Muscle layer of duodenum (tissue), 2 donors: ENCODE results near the gene GADD45GIP1.
A peak's percentile ranks its signal among the peaks of the same experiment; 100 is the strongest.

ENCODE experiments used
- H3K27ac ChIP-seq: one replicate; pipeline ENCODE4 v1.7.0; 2013; ENCODE audit warnings: mild to moderate bottlenecking, low read length
- H3K27me3 ChIP-seq: one replicate; pipeline ENCODE4 v1.7.0; 2013; ENCODE audit warnings: low read depth, mild to moderate bottlenecking, control low read depth, low read length
- H3K36me3 ChIP-seq, 2 donors: one replicate each; pipeline ENCODE4 v1.7.0; 2013; ENCODE audit warnings: low read length in 2 of 2, control low read depth in 1 of 2, mild to moderate bottlenecking in 1 of 2; ENCODE audit not compliant: insufficient read depth in 2 of 2, control insufficient read depth in 1 of 2
- H3K4me1 ChIP-seq, 2 donors: one replicate each; pipeline ENCODE4 v1.7.0; 2013; ENCODE audit warnings: low read length in 2 of 2, mild to moderate bottlenecking in 2 of 2, control low read depth in 1 of 2, moderate library complexity in 1 of 2; ENCODE audit not compliant: insufficient read depth in 2 of 2, control insufficient read depth in 1 of 2
- H3K4me3 ChIP-seq, 2 donors: one replicate each; pipeline ENCODE4 v1.7.0; 2013; ENCODE audit warnings: low read length in 2 of 2, low read depth in 1 of 2, mild to moderate bottlenecking in 1 of 2
- H3K9me3 ChIP-seq, 2 donors: one replicate each; pipeline ENCODE4 v1.7.0; 2013; ENCODE audit warnings: low read length in 2 of 2, control low read depth in 1 of 2, mild to moderate bottlenecking in 1 of 2; ENCODE audit not compliant: control insufficient read depth in 1 of 2
- donor health status: healthy.

The GADD45GIP1 gene

GRCh38 chr19:12946731-12947496 lies 10.1 kb downstream of the GADD45GIP1 start:
- H3K27ac ChIP-seq, result peak overlapping the region; percentile 87
- peaks cover 39 to 67% of the 10 kb centered on the region in 2 donors for H3K36me3 ChIP-seq

GRCh38 chr19:12946092-12946721 lies 10.8 kb downstream of the GADD45GIP1 start:
- Histone ChIP-seq H3K9me3 (no peaks in the 10 kb centered on the region), H3K4me3 (peak overlapping the region; percentile 75 to 95), H3K4me1 (peaks cover 6 to 39% of the 10 kb centered on the region in 2 donors), H3K27me3 (no peaks in the 10 kb centered on the region), H3K36me3 (peaks cover 39 to 67% of the 10 kb centered on the region in 2 donors), H3K27ac (peak overlapping the region; percentile 87)

More at GRCh38 chr19:12946731-12947496, 10.1 kb downstream of the GADD45GIP1 start:
- no peaks in the 10 kb centered on the region for H3K9me3 ChIP-seq
- H3K4me1 ChIP-seq, result peaks cover 6 to 38% of the 10 kb centered on the region in 2 donors
- peak overlapping the region; percentile 75 to 95 for H3K4me3 ChIP-seq
- no peaks in the 10 kb centered on the region for H3K27me3 ChIP-seq

- Histone ChIP-seq H3K4me3 (peak within 1 kb of the TSS; percentile 75 to 95), H3K27me3 (no peaks in the 10 kb centered on the region), H3K9me3 (no peaks in the 10 kb centered on the region), H3K27ac (peak within 1 kb of the TSS; percentile 87), H3K4me1 (peaks cover 7 to 45% of the 10 kb centered on the region in 2 donors), H3K36me3 (peaks cover 44 to 67% of the 10 kb centered on the region in 2 donors)
Measured at GRCh38 chr19:12945479-12946091, 11.4 kb downstream of the GADD45GIP1 start, which contains the start of gene RAD23A. Gene RAD23A, plus strand, starts transcription at chr19:12945862. Its CDS starts 87 bp downstream, at chr19:12945949.

- Histone ChIP-seq H3K9me3 (no peaks in the 10 kb centered on the region), H3K36me3 (peaks cover 46 to 63% of the 10 kb centered on the region in 2 donors), H3K27ac (no peak overlapping the region), H3K27me3 (no peaks in the 10 kb centered on the region), H3K4me1 (peaks cover 16 to 57% of the 10 kb centered on the region in 2 donors), H3K4me3 (no peak overlapping the region)
Measured at GRCh38 chr19:12944104-12944674, 12.8 kb downstream of the GADD45GIP1 start.

- no peaks in the 10 kb centered on the region for H3K27me3 ChIP-seq
- no peak overlapping the region for H3K27ac ChIP-seq
- no peak overlapping the region for H3K4me3 ChIP-seq
- H3K36me3 ChIP-seq, result peaks cover 40 to 56% of the 10 kb centered on the region in 2 donors
- peaks cover 16 to 57% of the 10 kb centered on the region in 2 donors for H3K4me1 ChIP-seq
- H3K9me3 ChIP-seq, result no peaks in the 10 kb centered on the region
Measured at GRCh38 chr19:12943437-12944044, 13.5 kb downstream of the GADD45GIP1 start.

GRCh38 chr19:12940897-12941296 lies 16.1 kb downstream of the GADD45GIP1 start:
- Histone ChIP-seq H3K36me3 (peaks cover 36 to 48% of the 10 kb centered on the region in 2 donors), H3K27me3 (no peaks in the 10 kb centered on the region), H3K4me3 (peak overlapping the region; percentile 99), H3K4me1 (peaks cover 17 to 49% of the 10 kb centered on the region in 2 donors), H3K9me3 (no peaks in the 10 kb centered on the region), H3K27ac (no peak overlapping the region)

- H3K27ac ChIP-seq, result peak overlapping the region; percentile 94
- H3K27me3 ChIP-seq, result no peaks in the 10 kb centered on the region
- H3K9me3 ChIP-seq, result no peaks in the 10 kb centered on the region
- peak overlapping the region; percentile 99 for H3K4me3 ChIP-seq
- H3K36me3 ChIP-seq, result peaks cover 36 to 48% of the 10 kb centered on the region in 2 donors
- H3K4me1 ChIP-seq, result peaks cover 17 to 49% of the 10 kb centered on the region in 2 donors
Measured at GRCh38 chr19:12939975-12940423, 17.0 kb downstream of the GADD45GIP1 start.

- peak overlapping the region; percentile 94 for H3K27ac ChIP-seq
- H3K9me3 ChIP-seq, result no peaks in the 10 kb centered on the region
- peaks cover 18 to 45% of the 10 kb centered on the region in 2 donors for H3K4me1 ChIP-seq
- H3K27me3 ChIP-seq, result no peaks in the 10 kb centered on the region
- H3K4me3 ChIP-seq, result peak overlapping the region; percentile 99
- peaks cover 27 to 39% of the 10 kb centered on the region in 2 donors for H3K36me3 ChIP-seq
Measured at GRCh38 chr19:12938779-12939601, 18.0 kb downstream of the GADD45GIP1 start.

GRCh38 chr19:12937927-12938778 lies 18.9 kb downstream of the GADD45GIP1 start, which contains the start of gene CALR:
Gene CALR, plus strand, starts transcription at chr19:12938609. Its CDS starts 71 bp downstream, at chr19:12938680.
- no peaks in the 10 kb centered on the region for H3K27me3 ChIP-seq
- peak within 1 kb of the TSS; percentile 99 for H3K4me3 ChIP-seq
- H3K27ac ChIP-seq, result peak within 1 kb of the TSS; percentile 94
- peaks cover 20 to 31% of the 10 kb centered on the region in 2 donors for H3K36me3 ChIP-seq
- no peaks in the 10 kb centered on the region for H3K9me3 ChIP-seq
- peaks cover 20 to 38% of the 10 kb centered on the region in 2 donors for H3K4me1 ChIP-seq
